OCI-LY7 (cell line): ENCODE data around the gene CYP4A22. TPM values are rescaled to one million over a fixed set of nuclear protein-coding genes. Genes with fewer than 3 reads are reported as not detected.
"Not testable (repeated sequence)": the region's sequence is repeated elsewhere in the genome, so short reads cannot be mapped to it uniquely, and the experiment has no call there.

ENCODE experiments used
- BruUV-seq: library from RNA; stranded (reverse); fragments of 400-500 nt; replicated peaks from 2 replicates; lab custom pipeline; 2021; lab: Mats Ljungman, UMichigan
- CTCF ChIA-PET: fragments of 300-600 bp; sonication (Branson Sonifier 250); formaldehyde crosslinking; loops from one replicate; lab custom pipeline; 2022; ENCODE audit warnings: antibody characterized with exemption; ENCODE audit not compliant: unreplicated experiment; lab: Charles Lee
- POLR2A ChIA-PET: fragments of 300-600 bp; sonication (Branson Sonifier 250); formaldehyde crosslinking; loops from one replicate; lab custom pipeline; 2022; ENCODE audit warnings: antibody characterized with exemption; lab: Charles Lee
- DNase-seq: peaks from one replicate; pipeline ENCODE4 v3.0.0-alpha.2; 2015; ENCODE audit warnings: low spot score
- H2AFZ ChIP-seq: fragments of 200-600 bp; sonication (generic), shearing (Covaris generic); 2 replicates; pipeline ENCODE4 v1.6.1; 2014; ENCODE audit warnings: mild to moderate bottlenecking, antibody characterized with exemption, low read length, moderate library complexity
- H3K27ac ChIP-seq: fragments of 200-600 bp; sonication (generic); 2 replicates; pipeline ENCODE4 v1.5.1; 2014; ENCODE audit warnings: mixed run types, low read depth, mild to moderate bottlenecking, moderate library complexity, low read length, inconsistent platforms; ENCODE audit not compliant: poor library complexity, severe bottlenecking
- H3K36me3 ChIP-seq: fragments of 200-600 bp; sonication (generic); 2 replicates; pipeline ENCODE4 v1.6.1; 2014; ENCODE audit warnings: mild to moderate bottlenecking, antibody characterized with exemption, low read length, moderate library complexity, mixed read lengths; ENCODE audit not compliant: insufficient read depth
- H3K4me1 ChIP-seq: fragments of 200-600 bp; sonication (generic); 2 replicates; pipeline ENCODE4 v1.5.1; 2014; ENCODE audit warnings: mild to moderate bottlenecking, low read length; ENCODE audit not compliant: insufficient read depth, poor library complexity, severe bottlenecking
- H3K4me2 ChIP-seq: fragments of 200-600 bp; sonication (generic); 2 replicates; pipeline ENCODE4 v1.6.1; 2014; ENCODE audit warnings: mild to moderate bottlenecking, low read length
- H3K4me3 ChIP-seq: fragments of 200-600 bp; sonication (generic); 2 replicates; pipeline ENCODE4 v1.5.1; 2014; ENCODE audit warnings: mild to moderate bottlenecking, low read depth, low read length; ENCODE audit not compliant: poor library complexity, severe bottlenecking
- H3K79me2 ChIP-seq: fragments of 200-600 bp; sonication (generic); 2 replicates; pipeline ENCODE4 v1.6.1; 2016; ENCODE audit warnings: low read depth, mild to moderate bottlenecking, low read length, moderate library complexity, mixed read lengths; ENCODE audit not compliant: insufficient read depth
- H3K9me2 ChIP-seq: fragments of 200-600 bp; sonication (generic); 2 replicates; pipeline ENCODE4 v1.6.1; 2016; ENCODE audit warnings: mild to moderate bottlenecking, low read length, mixed read lengths; ENCODE audit not compliant: insufficient read depth
- H3K9me3 ChIP-seq: fragments of 200-600 bp; sonication (generic); 2 replicates; pipeline ENCODE4 v1.6.1; 2014; ENCODE audit warnings: mild to moderate bottlenecking, mixed run types, low read length, mixed read lengths
- H4K20me1 ChIP-seq: fragments of 200-600 bp; sonication (generic); 2 replicates; pipeline ENCODE4 v1.6.1; 2014; ENCODE audit warnings: mild to moderate bottlenecking, antibody characterized with exemption, low read length, moderate library complexity, mixed read lengths; ENCODE audit not compliant: insufficient read depth
- CTCF ChIP-seq: fragments of 200-600 bp; sonication (generic); conservative IDR thresholded peaks from 2 replicates; pipeline ENCODE4 v1.5.1; 2014; ENCODE audit warnings: mild to moderate bottlenecking, antibody characterized with exemption, low read length, moderate library complexity, mixed read lengths
- EZH2phosphoT487 ChIP-seq: fragments of 200-600 bp; sonication (generic); IDR thresholded peaks from 2 replicates; pipeline ENCODE4 v1.6.1; 2018; ENCODE audit warnings: low read depth, borderline replicate concordance, mild to moderate bottlenecking, mixed run types, antibody characterized with exemption, low read length, moderate library complexity, mixed read lengths
- intact Hi-C: fragments of 100-400 bp; cut with micrococcal nuclease; formaldehyde crosslinking; loops from one replicate; pipeline ENCODE4 v1.10.0; 2022; ENCODE audit not compliant: unreplicated experiment
- total RNA-seq, 2 experiments: library from RNA; depleted of rRNA in 1 of 2; stranded (reverse); fragments of >200 nt in 1 of 2; shearing (Covaris generic) in 1 of 2; gene quantifications; 2 replicates each; pipeline ENCODE4 v1.2.3, GENCODE V29; 2014 to 2022

Gene CYP4A22
- total RNA-seq, 2 experiments from 2014 or later: not detected

- Histone ChIP-seq H3K9me3 (no peaks in the 10 kb centered on the region), H3K79me2 (no peaks in the 10 kb centered on the region), H3K4me2 (no peak overlapping the region), H2AFZ (no peak overlapping the region), H3K36me3 (no peaks in the 10 kb centered on the region), H3K4me1 (no peaks in the 10 kb centered on the region), H4K20me1 (no peaks in the 10 kb centered on the region), H3K27ac (no peak overlapping the region), H3K9me2 (no peaks in the 10 kb centered on the region), H3K4me3 (no peak overlapping the region)
- intact Hi-C loops: no loop called here
- BruUV-seq: no TSS peak
- TF ChIP-seq CTCF (no peak), EZH2phosphoT487 (no peak)
- ChIA-PET POLR2A (no interaction called here), CTCF (no interaction called here)
- DNase-seq: no peak
Observed at GRCh38 chr1:47137925-47138615, 829 bp downstream of the CYP4A22 start.

GRCh38 chr1:47140358-47140757 lies 3.1 kb downstream of the CYP4A22 start:
- DNase-seq, H3K9me2 ChIP-seq, H3K4me2 ChIP-seq, H4K20me1 ChIP-seq, BruUV-seq, H3K9me3 ChIP-seq, H3K4me3 ChIP-seq, intact Hi-C loops, H3K36me3 ChIP-seq, CTCF ChIA-PET, POLR2A ChIA-PET, H2AFZ ChIP-seq, H3K4me1 ChIP-seq, H3K27ac ChIP-seq, H3K79me2 ChIP-seq: not testable (repeated sequence)

- H4K20me1 ChIP-seq, DNase-seq, H2AFZ ChIP-seq, intact Hi-C loops, BruUV-seq, H3K27ac ChIP-seq, H3K9me3 ChIP-seq, H3K4me2 ChIP-seq, H3K79me2 ChIP-seq, CTCF ChIA-PET, POLR2A ChIA-PET, H3K36me3 ChIP-seq, H3K4me1 ChIP-seq, H3K9me2 ChIP-seq, H3K4me3 ChIP-seq: not testable (repeated sequence)
Observed at GRCh38 chr1:47143654-47144053, 6.4 kb downstream of the CYP4A22 start.

GRCh38 chr1:47146495-47146894 lies 9.3 kb downstream of the CYP4A22 start:
- H4K20me1 ChIP-seq, DNase-seq, CTCF ChIA-PET, H3K36me3 ChIP-seq, H3K4me3 ChIP-seq, H3K9me3 ChIP-seq, H3K4me1 ChIP-seq, H3K4me2 ChIP-seq, BruUV-seq, POLR2A ChIA-PET, H3K27ac ChIP-seq, H3K79me2 ChIP-seq, H2AFZ ChIP-seq, intact Hi-C loops, H3K9me2 ChIP-seq: not testable (repeated sequence)
